Hematopoietic multipotent progenitor cell (in vitro differentiated cells): ENCODE results near the gene CPN1. TPM values are rescaled to one million over a fixed set of nuclear protein-coding genes. Genes with fewer than 3 reads are reported as not detected.

ENCODE experiments used
- DNase-seq, 3 donors: peaks; one replicate each; pipeline ENCODE4 v3.0.0-alpha.2; 2011 to 2015; ENCODE audit warnings: low read depth in 2 of 3, low spot score in 2 of 3
- total RNA-seq: library from RNA; depleted of rRNA; stranded (reverse); fragments of >200 nt; gene quantifications from one replicate; pipeline ENCODE4 v1.2.3, GENCODE V29; 2012

The CPN1 gene
- total RNA-seq, 1 donor: not detected

- no peak for DNase-seq
Measured at GRCh38 chr10:100000109-100000644, 81.5 kb downstream of the CPN1 start.

GRCh38 chr10:99999319-100000108 is 82.2 kb downstream of the CPN1 start:
- DNase-seq: no peak

GRCh38 chr10:99998889-99999288 is 82.8 kb downstream of the CPN1 start:
- DNase-seq: no peak

GRCh38 chr10:99996671-99997648 is 84.7 kb downstream of the CPN1 start:
- no peak for DNase-seq

GRCh38 chr10:99995713-99996112 is 86.0 kb downstream of the CPN1 start:
- no peak for DNase-seq

GRCh38 chr10:99995269-99995668 is 86.4 kb downstream of the CPN1 start:
- no peak for DNase-seq

GRCh38 chr10:99994801-99995200 is 86.9 kb downstream of the CPN1 start:
- no peak for DNase-seq

- peak; percentile 17 to 96 (median 92) for DNase-seq
Measured at GRCh38 chr10:99993701-99994689, 87.7 kb downstream of the CPN1 start.

Other genes starting within 250 kb of the CPN1 start
- 4.3 TPM for gene DNMBP, start 71.9 kb downstream of the CPN1 start, total RNA-seq
- 33.9 TPM for gene ERLIN1, start 104.2 kb upstream of the CPN1 start, total RNA-seq
- gene CHUK, start 147.7 kb upstream of the CPN1 start, total RNA-seq: 6.7 TPM
- gene CWF19L1, start 185.8 kb upstream of the CPN1 start, total RNA-seq: 14.3 TPM
- 11.3 TPM for gene BLOC1S2, start 204.8 kb upstream of the CPN1 start, total RNA-seq
- not detected for gene PKD2L1, start 248.4 kb upstream of the CPN1 start, total RNA-seq